Heart left ventricle (tissue), 13 donors: Measurements from ENCODE around the gene ATXN7.

ENCODE experiments used
- POLR2A ChIP-seq, 2 donors: fragments of 450-650 bp; IDR thresholded peaks; one replicate each; pipeline ENCODE4 v1.6.1; 2017; ENCODE audit warnings: antibody characterized with exemption in 2 of 2, mild to moderate bottlenecking in 2 of 2, moderate library complexity in 2 of 2
- TF ChIP-seq, protein P1 (sequence below), 12 donors: fragments of 200-600 bp; sonication (generic) in 4 of 12; IDR thresholded peaks; one replicate each; pipeline versions ENCODE4 v1.5.0 to v1.8.0; 2018 to 2022; ENCODE audit warnings: antibody characterized with exemption in 12 of 12, mild to moderate bottlenecking in 5 of 12
- donor health status: ischemic (EF 13 %, LVEDD 7.1; RV severe dilation, severe dysfunction).
- donor health status: DM: no; HTN: yes; CAD: no.
- donor health status: DM: no; HTN: no; CAD: no.
- donor health status: ischemic (EF 25% LVEDD 6.9; RV normal size, moderate dysfunction).
- donor health status: ischemic (EF 25% LVEDD 5.7; RV mildly dilated, moderate dysfunction).
- donor health status: ischemic (EF 35%, LVEDD 5.7; RV mildly dilated, moderate dysfunction).
- donor health status: nonischemic (EF 11% LVEDD 7.7; RV severe dilation, severe dysfunction).
- donor health status: DM: yes; HTN: yes; CAD: no.
- donor health status: PGD.
- donor health status: ischemic (EF 29% LVEDD 5.4; RV normal size, mild dysfunction).
- donor health status: nonischemic (EF 23%, LVEDD 6.1; RV moderate dilation, normal function).

- TF ChIP-seq, protein P1, sequence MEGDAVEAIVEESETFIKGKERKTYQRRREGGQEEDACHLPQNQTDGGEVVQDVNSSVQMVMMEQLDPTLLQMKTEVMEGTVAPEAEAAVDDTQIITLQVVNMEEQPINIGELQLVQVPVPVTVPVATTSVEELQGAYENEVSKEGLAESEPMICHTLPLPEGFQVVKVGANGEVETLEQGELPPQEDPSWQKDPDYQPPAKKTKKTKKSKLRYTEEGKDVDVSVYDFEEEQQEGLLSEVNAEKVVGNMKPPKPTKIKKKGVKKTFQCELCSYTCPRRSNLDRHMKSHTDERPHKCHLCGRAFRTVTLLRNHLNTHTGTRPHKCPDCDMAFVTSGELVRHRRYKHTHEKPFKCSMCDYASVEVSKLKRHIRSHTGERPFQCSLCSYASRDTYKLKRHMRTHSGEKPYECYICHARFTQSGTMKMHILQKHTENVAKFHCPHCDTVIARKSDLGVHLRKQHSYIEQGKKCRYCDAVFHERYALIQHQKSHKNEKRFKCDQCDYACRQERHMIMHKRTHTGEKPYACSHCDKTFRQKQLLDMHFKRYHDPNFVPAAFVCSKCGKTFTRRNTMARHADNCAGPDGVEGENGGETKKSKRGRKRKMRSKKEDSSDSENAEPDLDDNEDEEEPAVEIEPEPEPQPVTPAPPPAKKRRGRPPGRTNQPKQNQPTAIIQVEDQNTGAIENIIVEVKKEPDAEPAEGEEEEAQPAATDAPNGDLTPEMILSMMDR (IDR thresholded peaks at IDR 0.05), result no peak
- no peak for TF ChIP-seq POLR2A (IDR thresholded peaks at IDR 0.05)
Observed at GRCh38 chr3:63867225-63867624, 3.6 kb downstream of the ATXN7 start.
